ENCODE results near the gene AFP. TPM values are rescaled to one million over a fixed set of nuclear protein-coding genes. Genes with fewer than 3 reads are reported as not detected.

The AFP gene
- total and polyA plus RNA-seq, 9 of the 15 experiments (the other 6 are each of a cell fraction or from before 2014, with no cell fraction given): 0.47 to 6.2 (median 3.0) TPM

DNA sequence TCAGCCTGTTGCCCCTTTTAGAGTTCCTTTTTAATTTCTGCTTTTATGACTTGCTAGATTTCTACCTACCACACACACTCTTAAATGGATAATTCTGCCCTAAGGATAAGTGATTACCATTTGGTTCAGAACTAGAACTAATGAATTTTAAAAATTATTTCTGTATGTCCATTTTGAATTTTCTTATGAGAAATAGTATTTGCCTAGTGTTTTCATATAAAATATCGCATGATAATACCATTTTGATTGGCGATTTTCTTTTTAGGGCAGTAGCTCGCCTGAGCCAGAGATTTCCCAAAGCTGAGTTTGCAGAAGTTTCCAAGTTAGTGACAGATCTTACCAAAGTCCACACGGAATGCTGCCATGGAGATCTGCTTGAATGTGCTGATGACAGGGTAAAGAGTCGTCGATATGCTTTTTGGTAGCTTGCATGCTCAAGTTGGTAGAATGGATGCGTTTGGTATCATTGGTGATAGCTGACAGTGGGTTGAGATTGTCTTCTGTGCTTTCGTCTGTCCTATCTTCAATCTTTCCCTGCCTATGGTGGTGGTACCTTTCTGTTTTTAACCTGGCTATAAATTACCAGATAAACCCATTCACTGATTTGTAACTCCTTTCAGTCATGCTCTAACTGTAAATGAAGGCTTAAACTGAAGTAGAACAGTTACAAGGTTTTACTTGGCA lies 24.1 kb upstream of the AFP start:
- in situ Hi-C loops (cut with MboI) (no loop called here), intact Hi-C loops (cut with micrococcal nuclease) (no loop called here)
- Histone ChIP-seq H3K4me2 (ENCODE audit: insufficient read depth, low read length) (no peak overlapping the region), H3K36me3 (ENCODE audit: control insufficient read depth, insufficient read depth, low read length) (no peaks in the 10 kb centered on the region), H3K79me2 (ENCODE audit: control insufficient read depth, insufficient read depth, low read length) (no peaks in the 10 kb centered on the region), H3K9me3 (replicated peaks; ENCODE audit: control insufficient read depth, insufficient read depth, low read depth, low read length) (no peaks in the 10 kb centered on the region), H3K27ac (ENCODE audit: extremely low read depth, low read depth, low read length) (no peak overlapping the region), H3K9ac (ENCODE audit: insufficient read depth in 1 of 2, low read depth in 2 of 2, low read length in 2 of 2) (no peak overlapping the region), H3K4me3 (no peak overlapping the region), H3K4me1 (replicated peaks in 1 of 2; ENCODE audit: control insufficient read depth in 2 of 2, insufficient read depth in 2 of 2, low read length in 2 of 2) (no peaks in the 10 kb centered on the region), H4K20me1 (replicated peaks; ENCODE audit: control insufficient read depth, insufficient read depth, low read length) (no peaks in the 10 kb centered on the region), H3K27me3 (ENCODE audit: control insufficient read depth in 2 of 2, insufficient read depth in 2 of 2, low read length in 2 of 2) (no peaks in the 10 kb centered on the region), H2AFZ (ENCODE audit: low read depth, low read length) (no peak overlapping the region), H3K9me1 (ENCODE audit: control insufficient read depth, insufficient read depth, low read length) (no peaks in the 10 kb centered on the region)
- FAIRE-seq: no peak
- TF ChIP-seq NFYB (IDR thresholded peaks at IDR 0.05; ENCODE audit: extremely low read depth, insufficient read length): no peak
- no peak for TF ChIP-seq RBM14 (IDR thresholded peaks at IDR 0.05; ENCODE audit: borderline replicate concordance, insufficient read depth, low read depth, low read length)
- no peak for TF ChIP-seq HDAC8 (tag; IDR thresholded peaks at IDR 0.05)
- no peak for TF ChIP-seq MYBL2 (IDR thresholded peaks at IDR 0.05; ENCODE audit: low read depth)
- no peak for TF ChIP-seq MYBL2 (CRISPR knock-in tag; IDR thresholded peaks at IDR 0.05; ENCODE audit: borderline replicate concordance)
- no peak for TF ChIP-seq SAFB (IDR thresholded peaks at IDR 0.05; ENCODE audit: borderline replicate concordance, low read depth, low read length)
- TF ChIP-seq CHCHD3 (CRISPR knock-in tag; IDR thresholded peaks at IDR 0.05): no peak
- no peak for TF ChIP-seq TAF9B (IDR thresholded peaks at IDR 0.05; ENCODE audit: partially characterized antibody)
- POLR2A ChIA-PET: no interaction called here
- no peak for DNase-seq (ENCODE audit: extremely low read depth in 1 of 4, low spot score in 3 of 4)
- BruUV-seq (replicated peaks): no TSS peak
- no peak for ATAC-seq
- 28% methylated on average over 8 of the region's 8 CpGs for WGBS (ENCODE audit: insufficient coverage, low coverage, missing lambda C conversion rate)
- CTCF ChIA-PET (ENCODE audit: low intra/inter-chr PET ratio): no interaction called here
